HepG2 (cell line): ENCODE measurements around the gene MLLT1. TPM values are rescaled to one million over a fixed set of nuclear protein-coding genes. Genes with fewer than 3 reads are reported as not detected.

ENCODE experiments used
- ATAC-seq: fragments of 200-7000 bp; cut with Tn5 transposase; 3 replicates; pipeline ENCODE4 v1.9.1; 2020; ENCODE audit warnings: mild to moderate bottlenecking, moderate library complexity
- BruUV-seq: library from RNA; stranded (reverse); fragments of 400-500 nt; replicated peaks from 2 replicates; lab custom pipeline; 2021; lab: Mats Ljungman, UMichigan
- CTCF ChIA-PET: fragments of 300-600 bp; formaldehyde crosslinking; extraction: SDS; loops from one replicate; lab custom pipeline; 2021; ENCODE audit warnings: low total read pairs, inconsistent platforms, low intra/inter-chr PET ratio; lab: Yijun Ruan, JAX
- POLR2A ChIA-PET: fragments of 350-600 bp; sonication (Branson Sonifier 250); formaldehyde crosslinking; loops from one replicate; lab custom pipeline; 2020; ENCODE audit warnings: antibody characterized with exemption, inconsistent platforms; lab: Yijun Ruan, JAX
- DNase-seq: peaks from one replicate; pipeline ENCODE4 v3.0.0-alpha.2; 2015; ENCODE audit warnings: low spot score
- FAIRE-seq: peaks from 3 replicates; lab custom pipeline; 2011; peaks lifted over from hg19 to GRCh38; lab: Jason Lieb, UNC
- H2AFZ ChIP-seq: one replicate; pipeline ENCODE4 v1.6.1; 2011; ENCODE audit warnings: low read length, inconsistent platforms
- H3K27ac ChIP-seq: fragments of 300-600 bp; 3 replicates; pipeline ENCODE4 v1.8.0; 2011; ENCODE audit warnings: mixed run types, mild to moderate bottlenecking, mixed read lengths, low read length, inconsistent platforms; ENCODE audit not compliant: insufficient read depth; ENCODE audit errors: extremely low read length
- H3K27me3 ChIP-seq, 2 experiments: fragments of 200-600 bp in 1 of 2; 2 replicates in 1 of 2; 3 replicates in 1 of 2; pipeline versions ENCODE4 v1.6.0 to v1.8.0; 2011; ENCODE audit warnings: low read length in 2 of 2, mild to moderate bottlenecking in 2 of 2, moderate library complexity in 2 of 2, inconsistent platforms in 1 of 2; ENCODE audit not compliant: insufficient read depth in 2 of 2, control insufficient read depth in 1 of 2
- H3K36me3 ChIP-seq, 2 experiments: fragments of 200-600 bp in 1 of 2; replicated peaks in 1 of 2; 2 replicates in 1 of 2; 3 replicates in 1 of 2; pipeline versions ENCODE4 v1.5.1 to v1.8.0; 2011; ENCODE audit warnings: low read length in 2 of 2, inconsistent platforms in 1 of 2; ENCODE audit not compliant: insufficient read depth in 2 of 2, control insufficient read depth in 1 of 2
- H3K4me1 ChIP-seq: 2 replicates; pipeline ENCODE4 v1.5.1; 2012; ENCODE audit warnings: low read length, inconsistent platforms; ENCODE audit not compliant: insufficient read depth
- H3K4me2 ChIP-seq: 2 replicates; pipeline ENCODE4 v1.6.0; 2011; ENCODE audit warnings: low read depth, low read length, inconsistent platforms
- H3K4me3 ChIP-seq, 3 experiments: fragments of 200-600 bp in 1 of 3; sonication (generic), shearing (Covaris generic) in 1 of 3; replicated peaks in 1 of 3; 2 replicates each; pipeline ENCODE4 v1.5.1; 2011 to 2016; ENCODE audit warnings: low read length in 3 of 3, inconsistent platforms in 2 of 3, low read depth in 2 of 3, mild to moderate bottlenecking in 2 of 3, control low read depth in 1 of 3, mixed read lengths in 1 of 3; ENCODE audit not compliant: insufficient read depth in 1 of 3
- H3K79me2 ChIP-seq: one replicate; pipeline ENCODE4 v1.6.1; 2011; ENCODE audit warnings: low read length, inconsistent platforms; ENCODE audit not compliant: insufficient read depth
- H3K9ac ChIP-seq: 2 replicates; pipeline ENCODE4 v1.6.0; 2011; ENCODE audit warnings: mild to moderate bottlenecking, low read depth, low read length, inconsistent platforms; ENCODE audit not compliant: insufficient read depth
- H3K9me3 ChIP-seq: 2 replicates; pipeline ENCODE4 v1.5.1; 2012; ENCODE audit warnings: mild to moderate bottlenecking, low read length
- H4K20me1 ChIP-seq: 2 replicates; pipeline ENCODE4 v1.6.0; 2011; ENCODE audit warnings: inconsistent platforms, mild to moderate bottlenecking, low read length, moderate library complexity; ENCODE audit not compliant: insufficient read depth
- FIP1L1 ChIP-seq: fragments of 200-400 bp; formaldehyde crosslinking; IDR thresholded peaks from 2 replicates; pipeline ENCODE4 v1.6.1; 2018; ENCODE audit warnings: low read depth, mild to moderate bottlenecking, low read length, moderate library complexity, borderline replicate concordance; ENCODE audit not compliant: insufficient read depth
- KDM1A ChIP-seq: IDR thresholded peaks from 2 replicates; pipeline ENCODE4 v1.6.1; 2016; ENCODE audit warnings: missing compliant biosample characterization
- KIAA2018 ChIP-seq: sonication (generic); formaldehyde crosslinking; IDR thresholded peaks from 2 replicates; pipeline ENCODE4 v1.5.0; 2020; ENCODE audit warnings: mild to moderate bottlenecking, missing genetic modification reagents, borderline replicate concordance
- MYNN ChIP-seq: sonication (generic); formaldehyde crosslinking; IDR thresholded peaks from 2 replicates; pipeline ENCODE4 v1.4.0; 2020; ENCODE audit warnings: mild to moderate bottlenecking, low read depth, missing genetic modification reagents
- PRDM4 ChIP-seq: sonication (generic); formaldehyde crosslinking; IDR thresholded peaks from 2 replicates; pipeline ENCODE4 v1.9.0; 2021; ENCODE audit warnings: missing genetic modification reagents, borderline replicate concordance
- RFXAP ChIP-seq: sonication (generic); formaldehyde crosslinking; IDR thresholded peaks from 2 replicates; pipeline ENCODE4 v1.4.0; 2020; ENCODE audit warnings: missing genetic modification reagents, borderline replicate concordance
- ZNF234 ChIP-seq: sonication (generic); formaldehyde crosslinking; conservative IDR thresholded peaks from 2 replicates; pipeline ENCODE4 v1.5.1; 2020; ENCODE audit warnings: mild to moderate bottlenecking, missing genetic modification reagents
- WGBS: methylation state at CpG from one replicate; pipeline ENCODE4 v1.1.6; 2017; ENCODE audit warnings: low lambda C conversion rate; 5-methylcytosine and 5-hydroxymethylcytosine counted together
- in situ Hi-C: cut with HindIII; loops from 2 replicates; pipeline ENCODE4 v1.10.0; 2017; ENCODE audit warnings: low pct_unique_long_range_greater_than_20kb; ENCODE audit not compliant: extremely low pct_ligation_motif_present
- intact Hi-C: fragments of 100-400 bp; cut with micrococcal nuclease; formaldehyde crosslinking; loops from one replicate; pipeline ENCODE4 v1.10.0; 2022; ENCODE audit not compliant: unreplicated experiment
- polyA plus RNA-seq, 8 experiments: library from polyadenylated mRNA; depleted of rRNA in 3 of 8; stranded (reverse) in 7 of 8; unstranded in 1 of 8; fragments of >200 nt; fragmentation: Illumina TruSeq in 4 of 8; extraction: Trizol in 4 of 8; gene quantifications; 2 replicates each; pipeline versions ENCODE4 v1.2.1 to v1.2.3, GENCODE V29; 2011 to 2016; ENCODE audit warnings: low read depth in 4 of 8, missing spikeins in 1 of 8, mixed read lengths in 1 of 8; ENCODE audit not compliant: insufficient read depth in 1 of 8
- total RNA-seq, 5 experiments: library from RNA; depleted of rRNA; stranded (reverse); fragments of >200 nt; fragmentation: Illumina TruSeq; extraction: Trizol; gene quantifications; 2 replicates each; pipeline ENCODE4 v1.2.3, GENCODE V29; 2016; ENCODE audit warnings: low read depth in 1 of 5

Gene MLLT1
- total and polyA plus RNA-seq, 2 of the 13 experiments (the other 11 are each of a cell fraction or from before 2014, with no cell fraction given): 11.7 to 12.2 TPM

- Histone ChIP-seq H3K27ac (no peak overlapping the region), H3K4me3 (no peak overlapping the region), H3K9ac (no peak overlapping the region), H3K36me3 (no peaks in the 10 kb centered on the region), H3K79me2 (no peaks in the 10 kb centered on the region), H4K20me1 (no peaks in the 10 kb centered on the region), H3K9me3 (no peaks in the 10 kb centered on the region), H3K27me3 (peaks cover 1 to 3% of the 10 kb centered on the region in 2 experiments; a peak in 2 of 5 replicates), H3K4me1 (no peaks in the 10 kb centered on the region), H2AFZ (no peak overlapping the region), H3K4me2 (no peak overlapping the region)
- BruUV-seq: no TSS peak
- ATAC-seq: no peak
- TF ChIP-seq KIAA2018: no peak
- no peak for TF ChIP-seq FIP1L1
- no peak for TF ChIP-seq MYNN (CRISPR knock-in tag)
- TF ChIP-seq ZNF234 (CRISPR knock-in tag): no peak
- no peak for TF ChIP-seq RFXAP (CRISPR knock-in tag)
- no peak for TF ChIP-seq KDM1A
- no peak for TF ChIP-seq PRDM4 (CRISPR knock-in tag)
- no peak for DNase-seq
- in situ Hi-C loops: loop anchor here (25.0 kb wide), 1 partner anchor 287 kb away; no protein-coding TSS in a partner anchor
- FAIRE-seq: no peak
- intact Hi-C loops: no loop called here
- WGBS: 8% methylated on average over 4 of the region's 4 CpGs
- CTCF ChIA-PET: no interaction called here
- POLR2A ChIA-PET: no interaction called here
These were observed 45.0 kb upstream of the MLLT1 start for GRCh38 chr19:6324757-6325156.
